K562 (cell line): Measurements from ENCODE around the gene HOXB1. TPM values are rescaled to one million over a fixed set of nuclear protein-coding genes. Genes with fewer than 3 reads are reported as not detected.
A peak's percentile ranks its signal among the peaks of the same experiment; 100 is the strongest.

Experiments
- BRD9 ChIP-seq: fragments of 450-650 bp; IDR thresholded peaks from 2 replicates; pipeline ENCODE4 v1.6.1; 2018; ENCODE audit warnings: low read depth; ENCODE audit not compliant: partially characterized antibody
- CHD1 ChIP-seq: fragments of 200-600 bp; sonication (generic); IDR thresholded peaks from one replicate; pipeline ENCODE4 v1.6.1; 2012; ENCODE audit warnings: mild to moderate bottlenecking, moderate library complexity, low read length, inconsistent platforms
- HDGF ChIP-seq: fragments of 450-650 bp; IDR thresholded peaks from 2 replicates; pipeline ENCODE4 v1.6.1; 2016
- KLF10 ChIP-seq: fragments of 250-450 bp; sonication (Bioruptor Pico); IDR thresholded peaks from 2 replicates; pipeline ENCODE4 v1.6.1; 2021; ENCODE audit warnings: matching md5 sums
- SIN3A ChIP-seq, 2 experiments: fragments of 150-350 bp in 1 of 2; IDR thresholded peaks; 2 replicates each; pipeline ENCODE4 v1.6.1; 2011 to 2016; ENCODE audit warnings: borderline replicate concordance in 2 of 2, low read depth in 2 of 2, low read length in 2 of 2, mild to moderate bottlenecking in 2 of 2, moderate library complexity in 2 of 2; ENCODE audit not compliant: control insufficient read depth in 1 of 2
- TEAD2 ChIP-seq: fragments of 450-650 bp; IDR thresholded peaks from 2 replicates; pipeline ENCODE4 v1.6.1; 2016; ENCODE audit warnings: missing genetic modification characterization, control low read depth, missing compliant biosample characterization
- ZNF197 ChIP-seq: fragments of 200-800 bp; sonication (Bioruptor generic); IDR thresholded peaks from 2 replicates; pipeline ENCODE4 v1.6.1; 2016; ENCODE audit warnings: low read depth, missing genetic modification characterization, missing compliant biosample characterization
- ZNF24 ChIP-seq: fragments of 450-650 bp; IDR thresholded peaks from 2 replicates; pipeline ENCODE4 v1.6.1; 2016
- ZNF668 ChIP-seq: fragments of 250-450 bp; sonication (Bioruptor Pico); IDR thresholded peaks from 2 replicates; pipeline ENCODE4 v1.8.0; 2022; ENCODE audit warnings: mild to moderate bottlenecking, inconsistent platforms
- polyA plus RNA-seq, 8 experiments: library from polyadenylated mRNA; depleted of rRNA in 4 of 8; stranded (reverse) in 5 of 8; unstranded in 3 of 8; fragments of >200 nt; fragmentation: Nextera tagmentation in 2 of 8; fragmentation: Illumina TruSeq in 1 of 8; extraction: Ambion mirVana in 2 of 8; extraction: Trizol in 1 of 8; gene quantifications; 2 replicates each; pipeline versions ENCODE4 v1.2.1 to v1.2.3, GENCODE V29; 2011 to 2014; ENCODE audit warnings: inconsistent platforms in 1 of 8, missing spikeins in 1 of 8
- total RNA-seq, 7 experiments: library from RNA; depleted of rRNA in 6 of 7; stranded (reverse); fragments of >200 nt in 6 of 7; fragmentation: Illumina TruSeq in 2 of 7; extraction: Trizol in 2 of 7; gene quantifications; 2 replicates each; pipeline versions ENCODE4 v1.2.1 to v1.2.3, GENCODE V29; 2011 to 2021; ENCODE audit warnings: low replicate concordance in 1 of 7
- TF ChIP-seq, protein P1 (sequence below): fragments of 450-650 bp; IDR thresholded peaks from 2 replicates; pipeline ENCODE4 v1.6.1; 2016; ENCODE audit warnings: missing biosample characterization, missing genetic modification characterization
- TF ChIP-seq, protein P2 (sequence below): sonication (generic); formaldehyde crosslinking; IDR thresholded peaks from 2 replicates; pipeline ENCODE4 v1.8.1; 2023; ENCODE audit warnings: mild to moderate bottlenecking, missing genetic modification reagents
- TF ChIP-seq, protein P3 (sequence below): fragments of 450-650 bp; IDR thresholded peaks from 2 replicates; pipeline ENCODE4 v1.6.1; 2016; ENCODE audit warnings: low read depth
- TF ChIP-seq, protein P4 (sequence below): fragments of 450-650 bp; IDR thresholded peaks from 2 replicates; pipeline ENCODE4 v1.6.1; 2016
- TF ChIP-seq, protein P5 (sequence below): fragments of 250-450 bp; sonication (Bioruptor Pico); IDR thresholded peaks from 2 replicates; pipeline ENCODE4 v1.5.0; 2022; ENCODE audit warnings: mild to moderate bottlenecking

The HOXB1 gene
- total and polyA plus RNA-seq, 9 of the 15 experiments (the other 6 are each of a cell fraction or from before 2014, with no cell fraction given) = 0.04 TPM; not detected in 8

DNA sequence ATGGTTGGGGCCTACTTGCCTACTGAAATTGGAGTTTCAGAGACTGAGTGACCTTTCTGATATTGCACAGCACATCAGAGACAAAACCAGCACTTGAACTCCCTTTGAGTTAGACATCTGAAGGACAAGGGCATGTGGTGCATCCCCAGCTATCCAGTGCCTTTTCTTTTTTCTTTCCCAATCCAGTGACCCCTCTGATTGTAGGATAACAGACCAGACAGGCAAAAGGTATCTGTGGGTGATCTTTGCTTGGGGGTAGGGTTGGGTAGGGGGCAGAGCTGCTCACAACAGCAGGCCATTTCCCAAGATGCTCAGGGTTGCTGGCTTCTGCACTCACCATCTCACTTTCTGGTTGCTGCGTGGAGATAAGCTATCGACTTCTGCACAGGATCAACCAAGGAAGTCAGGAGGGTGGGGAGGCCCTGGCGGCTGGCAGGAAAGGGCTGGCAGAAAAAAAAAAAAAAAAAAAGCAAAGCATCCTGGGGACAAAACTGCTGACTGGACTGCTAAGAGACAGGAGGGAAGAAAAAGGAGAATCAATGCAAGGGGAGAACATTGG, 42.2 kb downstream of the HOXB1 start (continued):
- TF ChIP-seq, protein P1, sequence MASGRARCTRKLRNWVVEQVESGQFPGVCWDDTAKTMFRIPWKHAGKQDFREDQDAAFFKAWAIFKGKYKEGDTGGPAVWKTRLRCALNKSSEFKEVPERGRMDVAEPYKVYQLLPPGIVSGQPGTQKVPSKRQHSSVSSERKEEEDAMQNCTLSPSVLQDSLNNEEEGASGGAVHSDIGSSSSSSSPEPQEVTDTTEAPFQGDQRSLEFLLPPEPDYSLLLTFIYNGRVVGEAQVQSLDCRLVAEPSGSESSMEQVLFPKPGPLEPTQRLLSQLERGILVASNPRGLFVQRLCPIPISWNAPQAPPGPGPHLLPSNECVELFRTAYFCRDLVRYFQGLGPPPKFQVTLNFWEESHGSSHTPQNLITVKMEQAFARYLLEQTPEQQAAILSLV (tag) = no peak
- TF ChIP-seq CHD1 = no peak
- no peak for TF ChIP-seq HDGF
- TF ChIP-seq, protein P2, sequence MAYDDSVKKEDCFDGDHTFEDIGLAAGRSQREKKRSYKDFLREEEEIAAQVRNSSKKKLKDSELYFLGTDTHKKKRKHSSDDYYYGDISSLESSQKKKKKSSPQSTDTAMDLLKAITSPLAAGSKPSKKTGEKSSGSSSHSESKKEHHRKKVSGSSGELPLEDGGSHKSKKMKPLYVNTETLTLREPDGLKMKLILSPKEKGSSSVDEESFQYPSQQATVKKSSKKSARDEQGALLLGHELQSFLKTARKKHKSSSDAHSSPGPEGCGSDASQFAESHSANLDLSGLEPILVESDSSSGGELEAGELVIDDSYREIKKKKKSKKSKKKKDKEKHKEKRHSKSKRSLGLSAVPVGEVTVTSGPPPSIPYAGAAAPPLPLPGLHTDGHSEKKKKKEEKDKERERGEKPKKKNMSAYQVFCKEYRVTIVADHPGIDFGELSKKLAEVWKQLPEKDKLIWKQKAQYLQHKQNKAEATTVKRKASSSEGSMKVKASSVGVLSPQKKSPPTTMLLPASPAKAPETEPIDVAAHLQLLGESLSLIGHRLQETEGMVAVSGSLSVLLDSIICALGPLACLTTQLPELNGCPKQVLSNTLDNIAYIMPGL = no peak
- no peak for TF ChIP-seq ZNF24
- no peak for TF ChIP-seq KLF10
- TF ChIP-seq, protein P3, sequence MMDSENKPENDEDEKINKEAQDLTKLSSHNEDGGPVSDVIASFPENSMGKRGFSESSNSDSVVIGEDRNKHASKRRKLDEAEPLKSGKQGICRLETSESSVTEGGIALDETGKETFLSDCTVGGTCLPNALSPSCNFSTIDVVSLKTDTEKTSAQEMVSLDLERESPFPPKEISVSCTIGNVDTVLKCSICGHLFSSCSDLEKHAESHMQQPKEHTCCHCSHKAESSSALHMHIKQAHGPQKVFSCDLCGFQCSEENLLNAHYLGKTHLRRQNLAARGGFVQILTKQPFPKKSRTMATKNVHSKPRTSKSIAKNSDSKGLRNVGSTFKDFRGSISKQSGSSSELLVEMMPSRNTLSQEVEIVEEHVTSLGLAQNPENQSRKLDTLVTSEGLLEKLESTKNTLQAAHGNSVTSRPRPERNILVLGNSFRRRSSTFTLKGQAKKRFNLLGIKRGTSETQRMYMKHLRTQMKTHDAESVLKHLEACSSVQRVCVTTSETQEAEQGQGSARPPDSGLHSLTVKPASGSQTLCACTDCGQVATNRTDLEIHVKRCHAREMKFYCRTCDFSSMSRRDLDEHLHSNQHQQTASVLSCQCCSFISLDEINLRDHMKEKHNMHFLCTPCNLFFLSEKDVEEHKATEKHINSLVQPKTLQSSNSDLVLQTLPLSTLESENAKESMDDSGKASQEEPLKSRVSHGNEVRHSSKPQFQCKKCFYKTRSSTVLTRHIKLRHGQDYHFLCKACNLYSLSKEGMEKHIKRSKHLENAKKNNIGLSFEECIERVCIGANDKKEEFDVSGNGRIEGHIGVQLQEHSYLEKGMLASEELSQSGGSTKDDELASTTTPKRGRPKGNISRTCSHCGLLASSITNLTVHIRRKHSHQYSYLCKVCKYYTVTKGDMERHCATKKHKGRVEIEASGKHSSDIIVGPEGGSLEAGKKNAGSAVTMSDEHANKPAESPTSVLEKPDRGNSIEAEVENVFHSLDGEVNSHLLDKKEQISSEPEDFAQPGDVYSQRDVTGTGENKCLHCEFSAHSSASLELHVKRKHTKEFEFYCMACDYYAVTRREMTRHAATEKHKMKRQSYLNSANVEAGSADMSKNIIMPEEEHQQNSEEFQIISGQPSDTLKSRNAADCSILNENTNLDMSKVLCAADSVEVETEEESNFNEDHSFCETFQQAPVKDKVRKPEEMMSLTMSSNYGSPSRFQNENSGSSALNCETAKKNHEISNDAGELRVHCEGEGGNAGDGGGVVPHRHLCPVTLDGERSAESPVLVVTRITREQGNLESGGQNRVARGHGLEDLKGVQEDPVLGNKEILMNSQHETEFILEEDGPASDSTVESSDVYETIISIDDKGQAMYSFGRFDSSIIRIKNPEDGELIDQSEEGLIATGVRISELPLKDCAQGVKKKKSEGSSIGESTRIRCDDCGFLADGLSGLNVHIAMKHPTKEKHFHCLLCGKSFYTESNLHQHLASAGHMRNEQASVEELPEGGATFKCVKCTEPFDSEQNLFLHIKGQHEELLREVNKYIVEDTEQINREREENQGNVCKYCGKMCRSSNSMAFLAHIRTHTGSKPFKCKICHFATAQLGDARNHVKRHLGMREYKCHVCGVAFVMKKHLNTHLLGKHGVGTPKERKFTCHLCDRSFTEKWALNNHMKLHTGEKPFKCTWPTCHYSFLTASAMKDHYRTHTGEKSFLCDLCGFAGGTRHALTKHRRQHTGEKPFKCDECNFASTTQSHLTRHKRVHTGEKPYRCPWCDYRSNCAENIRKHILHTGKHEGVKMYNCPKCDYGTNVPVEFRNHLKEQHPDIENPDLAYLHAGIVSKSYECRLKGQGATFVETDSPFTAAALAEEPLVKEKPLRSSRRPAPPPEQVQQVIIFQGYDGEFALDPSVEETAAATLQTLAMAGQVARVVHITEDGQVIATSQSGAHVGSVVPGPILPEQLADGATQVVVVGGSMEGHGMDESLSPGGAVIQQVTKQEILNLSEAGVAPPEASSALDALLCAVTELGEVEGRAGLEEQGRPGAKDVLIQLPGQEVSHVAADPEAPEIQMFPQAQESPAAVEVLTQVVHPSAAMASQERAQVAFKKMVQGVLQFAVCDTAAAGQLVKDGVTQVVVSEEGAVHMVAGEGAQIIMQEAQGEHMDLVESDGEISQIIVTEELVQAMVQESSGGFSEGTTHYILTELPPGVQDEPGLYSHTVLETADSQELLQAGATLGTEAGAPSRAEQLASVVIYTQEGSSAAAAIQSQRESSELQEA = no peak
- TF ChIP-seq ZNF197 (CRISPR knock-in tag) = peak; percentile 48; the same call in 1 of the 2 replicates
- peak; percentile 100 for TF ChIP-seq BRD9
- no peak for TF ChIP-seq SIN3A (IDR thresholded peaks at IDR 0.05; ENCODE audit: borderline replicate concordance in 2 of 2, control insufficient read depth in 1 of 2, low read depth in 2 of 2, low read length in 2 of 2)
- TF ChIP-seq, protein P4, sequence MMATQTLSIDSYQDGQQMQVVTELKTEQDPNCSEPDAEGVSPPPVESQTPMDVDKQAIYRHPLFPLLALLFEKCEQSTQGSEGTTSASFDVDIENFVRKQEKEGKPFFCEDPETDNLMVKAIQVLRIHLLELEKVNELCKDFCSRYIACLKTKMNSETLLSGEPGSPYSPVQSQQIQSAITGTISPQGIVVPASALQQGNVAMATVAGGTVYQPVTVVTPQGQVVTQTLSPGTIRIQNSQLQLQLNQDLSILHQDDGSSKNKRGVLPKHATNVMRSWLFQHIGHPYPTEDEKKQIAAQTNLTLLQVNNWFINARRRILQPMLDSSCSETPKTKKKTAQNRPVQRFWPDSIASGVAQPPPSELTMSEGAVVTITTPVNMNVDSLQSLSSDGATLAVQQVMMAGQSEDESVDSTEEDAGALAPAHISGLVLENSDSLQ = peak; percentile 18; the same call in 1 of the 2 replicates
- TF ChIP-seq ZNF668 = no peak
- TF ChIP-seq, protein P5, sequence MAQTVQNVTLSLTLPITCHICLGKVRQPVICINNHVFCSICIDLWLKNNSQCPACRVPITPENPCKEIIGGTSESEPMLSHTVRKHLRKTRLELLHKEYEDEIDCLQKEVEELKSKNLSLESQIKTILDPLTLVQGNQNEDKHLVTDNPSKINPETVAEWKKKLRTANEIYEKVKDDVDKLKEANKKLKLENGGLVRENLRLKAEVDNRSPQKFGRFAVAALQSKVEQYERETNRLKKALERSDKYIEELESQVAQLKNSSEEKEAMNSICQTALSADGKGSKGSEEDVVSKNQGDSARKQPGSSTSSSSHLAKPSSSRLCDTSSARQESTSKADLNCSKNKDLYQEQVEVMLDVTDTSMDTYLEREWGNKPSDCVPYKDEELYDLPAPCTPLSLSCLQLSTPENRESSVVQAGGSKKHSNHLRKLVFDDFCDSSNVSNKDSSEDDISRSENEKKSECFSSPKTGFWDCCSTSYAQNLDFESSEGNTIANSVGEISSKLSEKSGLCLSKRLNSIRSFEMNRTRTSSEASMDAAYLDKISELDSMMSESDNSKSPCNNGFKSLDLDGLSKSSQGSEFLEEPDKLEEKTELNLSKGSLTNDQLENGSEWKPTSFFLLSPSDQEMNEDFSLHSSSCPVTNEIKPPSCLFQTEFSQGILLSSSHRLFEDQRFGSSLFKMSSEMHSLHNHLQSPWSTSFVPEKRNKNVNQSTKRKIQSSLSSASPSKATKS (CRISPR knock-in tag) = no peak
- no peak for TF ChIP-seq TEAD2 (tag)
